ENCODE data around the gene PCDHGC5. TPM values are rescaled to one million over a fixed set of nuclear protein-coding genes. Genes with fewer than 3 reads are reported as not detected.

PCDHGC5 gene
- total RNA-seq, 2 experiments from 2014 or later = 4.4 to 5.0 TPM

GRCh38 chr5:141477044-141477575 is 11.8 kb upstream of the PCDHGC5 start:
- Histone ChIP-seq H3K4me1 (ENCODE audit: insufficient read depth, low read length, poor library complexity, severe bottlenecking) (peaks cover 65% of the 10 kb centered on the region), H3K4me2 (ENCODE audit: low read length) (peak overlapping the region; percentile 84), H2AFZ (ENCODE audit: low read length) (no peak overlapping the region), H3K9me3 (ENCODE audit: low read length) (no peaks in the 10 kb centered on the region), H3K79me2 (ENCODE audit: insufficient read depth, low read depth, low read length) (peaks cover 57% of the 10 kb centered on the region), H4K20me1 (ENCODE audit: insufficient read depth, low read length) (no peaks in the 10 kb centered on the region), H3K36me3 (ENCODE audit: insufficient read depth, low read length) (peaks cover 24% of the 10 kb centered on the region; the same call in 1 of the 2 replicates), H3K4me3 (ENCODE audit: low read depth, low read length, poor library complexity, severe bottlenecking) (peak overlapping the region; percentile 79), H3K9me2 (ENCODE audit: insufficient read depth, low read length) (no peaks in the 10 kb centered on the region), H3K27ac (ENCODE audit: low read depth, low read length, poor library complexity, severe bottlenecking) (no peak overlapping the region)
- intact Hi-C loops (cut with micrococcal nuclease; ENCODE audit: unreplicated experiment) = loop anchor here (5.0 kb wide), 1 partner anchor 115 kb away; the partner anchor contains the start of gene PCDHGA5
- TF ChIP-seq EZH2phosphoT487 (IDR thresholded peaks at IDR 0.05; ENCODE audit: borderline replicate concordance, low read depth, low read length) (no peak), CTCF (conservative IDR thresholded peaks at IDR 0.05; ENCODE audit: low read length) (no peak)
- no TSS peak for BruUV-seq (replicated peaks)
- ChIA-PET POLR2A (interaction anchor here (0.7 to 8.0 kb wide), 12 partner anchors 13 to 159 kb away, joined by 3 to 108 read pairs (median 12); no protein-coding TSS in a partner anchor), CTCF (ENCODE audit: unreplicated experiment) (interaction anchor here (0.9 to 3.8 kb wide), 8 partner anchors 8 to 86 kb away, joined by 3 to 23 read pairs (median 6); partner anchors contain the start of gene PCDHGA12)
- DNase-seq (ENCODE audit: low spot score) = no peak

DNA sequence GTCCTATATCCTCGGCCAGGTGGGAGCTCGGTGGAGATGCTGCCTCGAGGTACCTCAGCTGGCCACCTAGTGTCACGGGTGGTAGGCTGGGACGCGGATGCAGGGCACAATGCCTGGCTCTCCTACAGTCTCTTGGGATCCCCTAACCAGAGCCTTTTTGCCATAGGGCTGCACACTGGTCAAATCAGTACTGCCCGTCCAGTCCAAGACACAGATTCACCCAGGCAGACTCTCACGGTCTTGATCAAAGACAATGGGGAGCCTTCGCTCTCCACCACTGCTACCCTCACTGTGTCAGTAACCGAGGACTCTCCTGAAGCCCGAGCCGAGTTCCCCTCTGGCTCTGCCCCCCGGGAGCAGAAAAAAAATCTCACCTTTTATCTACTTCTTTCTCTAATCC is 11.1 kb upstream of the PCDHGC5 start:
- Histone ChIP-seq H3K4me1 (ENCODE audit: insufficient read depth, low read length, poor library complexity, severe bottlenecking) (peaks cover 70% of the 10 kb centered on the region), H3K4me3 (ENCODE audit: low read depth, low read length, poor library complexity, severe bottlenecking) (peak overlapping the region; percentile 79), H3K4me2 (ENCODE audit: low read length) (peak overlapping the region; percentile 84), H3K9me2 (ENCODE audit: insufficient read depth, low read length) (no peaks in the 10 kb centered on the region), H3K79me2 (ENCODE audit: insufficient read depth, low read depth, low read length) (peaks cover 62% of the 10 kb centered on the region), H3K36me3 (ENCODE audit: insufficient read depth, low read length) (peaks cover 24% of the 10 kb centered on the region; the same call in 1 of the 2 replicates), H3K27ac (ENCODE audit: low read depth, low read length, poor library complexity, severe bottlenecking) (no peak overlapping the region), H4K20me1 (ENCODE audit: insufficient read depth, low read length) (no peaks in the 10 kb centered on the region), H3K9me3 (ENCODE audit: low read length) (no peaks in the 10 kb centered on the region), H2AFZ (ENCODE audit: low read length) (no peak overlapping the region)
- TF ChIP-seq EZH2phosphoT487 (IDR thresholded peaks at IDR 0.05; ENCODE audit: borderline replicate concordance, low read depth, low read length) (no peak), CTCF (conservative IDR thresholded peaks at IDR 0.05; ENCODE audit: low read length) (no peak)
- ChIA-PET POLR2A (interaction anchor here (0.6 to 8.0 kb wide), 8 partner anchors 19 to 317 kb away, joined by 3 to 108 read pairs (median 6); no protein-coding TSS in a partner anchor), CTCF (ENCODE audit: unreplicated experiment) (interaction anchor here (1.0 to 1.7 kb wide), 3 partner anchors 11 to 36 kb away, joined by 3 to 7 read pairs (median 3); partner anchors contain the start of gene PCDHGC5)
- DNase-seq (ENCODE audit: low spot score) = no peak
- no TSS peak for BruUV-seq (replicated peaks)
- intact Hi-C loops (cut with micrococcal nuclease; ENCODE audit: unreplicated experiment) = loop anchor here (5.0 kb wide), 1 partner anchor 116 kb away; the partner anchor contains the start of gene PCDHGA5

Measured in OCI-LY7 (cell line).